Keratinocyte (primary cell): ENCODE results near the gene CAPN1.

ENCODE experiments used
- CTCF ChIP-seq, 3 experiments: IDR thresholded peaks in 1 of 3; conservative IDR thresholded peaks in 1 of 3; optimal IDR thresholded peaks in 1 of 3; 2 replicates in 2 of 3; 3 replicates in 1 of 3; pipeline versions ENCODE3 to v1.5.1; 2011; ENCODE audit warnings: low read length in 3 of 3, mild to moderate bottlenecking in 3 of 3, moderate library complexity in 2 of 3, control low read depth in 1 of 3, inconsistent platforms in 1 of 3; ENCODE audit not compliant: insufficient read depth in 2 of 3; ENCODE audit errors: extremely low read depth in 1 of 3
- EZH2 ChIP-seq: IDR thresholded peaks from one replicate; pipeline ENCODE4 v1.6.1; 2012; ENCODE audit warnings: inconsistent platforms, mild to moderate bottlenecking, low read length, moderate library complexity

DNA sequence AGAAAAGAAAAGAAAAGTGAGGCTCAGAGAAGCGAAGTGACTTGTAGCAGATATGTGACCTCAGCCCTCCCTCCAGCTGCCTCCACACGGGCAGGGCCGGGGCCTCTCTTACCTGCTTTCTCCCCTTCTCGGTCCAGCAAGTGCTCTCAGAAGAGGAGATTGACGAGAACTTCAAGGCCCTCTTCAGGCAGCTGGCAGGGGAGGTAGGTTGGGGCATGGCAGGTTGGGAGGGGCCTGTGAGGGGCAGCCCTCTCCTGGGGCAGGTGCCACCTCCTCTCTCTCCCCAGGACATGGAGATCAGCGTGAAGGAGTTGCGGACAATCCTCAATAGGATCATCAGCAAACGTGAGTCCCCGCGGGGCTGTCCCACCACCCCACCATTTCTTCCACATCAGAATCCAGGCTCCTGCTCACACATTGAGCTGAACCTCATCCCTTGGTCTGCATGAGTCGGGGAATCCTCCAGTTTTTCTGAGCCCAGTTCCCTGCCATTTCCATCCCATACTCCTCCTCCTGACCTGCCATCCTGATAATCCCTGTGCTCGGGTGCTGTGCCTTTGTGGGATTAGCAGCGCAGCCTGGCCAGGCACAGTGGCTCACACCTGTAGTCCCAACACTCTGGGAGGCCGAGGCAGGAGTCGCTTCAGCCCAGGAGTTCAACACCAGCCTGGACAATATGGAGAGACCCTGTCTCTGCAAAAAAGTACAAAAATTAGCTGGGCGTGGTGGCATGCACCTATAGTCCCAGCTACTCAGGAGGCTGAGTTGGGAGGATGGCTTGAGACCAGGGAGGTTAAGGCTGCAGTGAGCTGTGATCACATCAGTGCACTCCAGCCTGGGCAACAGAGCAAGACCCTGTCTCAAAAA is 26.4 kb downstream of the CAPN1 start:
- TF ChIP-seq CTCF (optimal IDR thresholded peaks at IDR 0.05 in 1 of 3, IDR thresholded peaks at IDR 0.05 in 1 of 3, conservative IDR thresholded peaks at IDR 0.05 in 1 of 3; ENCODE audit: extremely low read depth in 1 of 3, insufficient read depth in 2 of 3, low read length in 3 of 3) (no peak), EZH2 (no peak)
